Hepatocyte (in vitro differentiated cells): ENCODE data around the gene RIN2. TPM values are rescaled to one million over a fixed set of nuclear protein-coding genes. Genes with fewer than 3 reads are reported as not detected.

Experiments used
- DNase-seq: peaks from one replicate; pipeline ENCODE4 v3.0.0-alpha.2; 2016; ENCODE audit warnings: low spot score
- H2AFZ ChIP-seq: fragments of 200-600 bp; sonication (generic); 2 replicates; pipeline ENCODE4 v1.6.0; 2016; ENCODE audit warnings: antibody characterized with exemption, mild to moderate bottlenecking
- H3K27ac ChIP-seq: fragments of 200-600 bp; sonication (generic); 2 replicates; pipeline ENCODE4 v1.5.1; 2016; ENCODE audit warnings: mild to moderate bottlenecking
- H3K27me3 ChIP-seq: fragments of 200-600 bp; sonication (generic); 2 replicates; pipeline ENCODE4 v1.6.1; 2016
- H3K36me3 ChIP-seq: fragments of 200-600 bp; sonication (generic); replicated peaks from 2 replicates; pipeline ENCODE4 v1.5.1; 2016; ENCODE audit warnings: low read depth; ENCODE audit not compliant: insufficient read depth
- H3K4me1 ChIP-seq: fragments of 200-600 bp; sonication (generic); 2 replicates; pipeline ENCODE4 v1.5.1; 2016; ENCODE audit warnings: mild to moderate bottlenecking, moderate library complexity; ENCODE audit not compliant: insufficient read depth
- H3K4me2 ChIP-seq: fragments of 200-600 bp; sonication (generic); 2 replicates; pipeline ENCODE4 v1.6.0; 2016
- H3K4me3 ChIP-seq: fragments of 200-600 bp; sonication (generic); 2 replicates; pipeline ENCODE4 v1.5.1; 2016; ENCODE audit warnings: mild to moderate bottlenecking
- H3K79me2 ChIP-seq: fragments of 200-600 bp; sonication (generic); 2 replicates; pipeline ENCODE4 v1.6.0; 2017; ENCODE audit warnings: mild to moderate bottlenecking
- H3K9me2 ChIP-seq: fragments of 200-600 bp; sonication (generic); replicated peaks from 2 replicates; pipeline ENCODE4 v1.6.0; 2017; ENCODE audit warnings: mild to moderate bottlenecking; ENCODE audit not compliant: insufficient read depth
- H3K9me3 ChIP-seq: fragments of 200-600 bp; sonication (generic); 2 replicates; pipeline ENCODE4 v1.5.1; 2016; ENCODE audit warnings: low read depth, mild to moderate bottlenecking
- H4K20me1 ChIP-seq: fragments of 200-600 bp; sonication (generic); 2 replicates; pipeline ENCODE4 v1.6.0; 2016; ENCODE audit warnings: mild to moderate bottlenecking; ENCODE audit not compliant: insufficient read depth, poor library complexity, severe bottlenecking
- EZH2 ChIP-seq: fragments of 200-600 bp; sonication (generic); IDR thresholded peaks from 2 replicates; pipeline ENCODE4 v1.6.1; 2016; ENCODE audit warnings: antibody characterized with exemption, mild to moderate bottlenecking, borderline replicate concordance
- EZH2phosphoT487 ChIP-seq: fragments of 200-600 bp; sonication (generic); IDR thresholded peaks from one replicate; pipeline ENCODE4 v1.6.1; 2018; ENCODE audit warnings: antibody characterized with exemption, mild to moderate bottlenecking, low read depth, moderate library complexity; ENCODE audit not compliant: unreplicated experiment, severe bottlenecking
- WGBS: methylation state at CpG from one replicate; pipeline ENCODE4 v1.1.6; 2016; ENCODE audit warnings: low lambda C conversion rate; ENCODE audit errors: missing lambda C conversion rate; 5-methylcytosine and 5-hydroxymethylcytosine counted together
- polyA plus RNA-seq: library from polyadenylated mRNA; unstranded; fragments of >200 nt; fragmentation: Nextera tagmentation; extraction: Ambion mirVana; gene quantifications from 2 replicates; pipeline ENCODE4 v1.2.1, GENCODE V29; 2016
- total RNA-seq: library from RNA; depleted of rRNA; stranded (reverse); fragments of >200 nt; gene quantifications from 2 replicates; pipeline ENCODE4 v1.2.3, GENCODE V29; 2014
- TF ChIP-seq, protein P1 (sequence below): fragments of 200-600 bp; sonication (generic); IDR thresholded peaks from 2 replicates; pipeline ENCODE4 v1.5.1; 2016; ENCODE audit warnings: antibody characterized with exemption, mild to moderate bottlenecking; ENCODE audit not compliant: poor library complexity

RIN2 gene
- total and polyA plus RNA-seq, 2 experiments from 2014 or later, result 24.5 to 39.0 TPM

DNA sequence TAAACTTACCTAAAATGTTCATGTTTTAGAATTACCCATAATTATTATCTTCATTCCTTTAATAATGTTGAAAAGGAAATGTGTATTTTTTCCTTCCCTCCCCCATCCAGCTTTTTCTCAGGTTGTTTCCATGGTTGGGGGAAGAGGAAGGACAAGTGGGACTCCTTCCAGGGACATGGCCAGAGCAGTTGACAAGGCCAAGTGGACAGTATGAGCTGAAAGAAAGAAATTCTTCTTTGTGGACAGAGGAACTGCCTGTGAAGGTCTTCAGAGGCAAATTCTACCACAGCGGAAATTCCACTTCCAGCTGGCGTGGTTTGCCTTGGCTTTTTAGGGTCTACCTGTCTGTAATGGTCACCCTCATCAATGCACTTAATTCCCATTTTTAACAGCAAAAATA is 33.8 kb downstream of the RIN2 start:
- Histone ChIP-seq H3K9me3 (no peaks in the 10 kb centered on the region), H3K27ac (no peak overlapping the region), H3K4me1 (no peaks in the 10 kb centered on the region), H3K4me3 (no peak overlapping the region), H4K20me1 (no peaks in the 10 kb centered on the region), H3K79me2 (peaks cover 9% of the 10 kb centered on the region), H3K9me2 (no peaks in the 10 kb centered on the region), H3K4me2 (no peak overlapping the region), H3K36me3 (no peaks in the 10 kb centered on the region), H3K27me3 (no peaks in the 10 kb centered on the region), H2AFZ (no peak overlapping the region)
- no peak for TF ChIP-seq EZH2phosphoT487
- TF ChIP-seq, protein P1, sequence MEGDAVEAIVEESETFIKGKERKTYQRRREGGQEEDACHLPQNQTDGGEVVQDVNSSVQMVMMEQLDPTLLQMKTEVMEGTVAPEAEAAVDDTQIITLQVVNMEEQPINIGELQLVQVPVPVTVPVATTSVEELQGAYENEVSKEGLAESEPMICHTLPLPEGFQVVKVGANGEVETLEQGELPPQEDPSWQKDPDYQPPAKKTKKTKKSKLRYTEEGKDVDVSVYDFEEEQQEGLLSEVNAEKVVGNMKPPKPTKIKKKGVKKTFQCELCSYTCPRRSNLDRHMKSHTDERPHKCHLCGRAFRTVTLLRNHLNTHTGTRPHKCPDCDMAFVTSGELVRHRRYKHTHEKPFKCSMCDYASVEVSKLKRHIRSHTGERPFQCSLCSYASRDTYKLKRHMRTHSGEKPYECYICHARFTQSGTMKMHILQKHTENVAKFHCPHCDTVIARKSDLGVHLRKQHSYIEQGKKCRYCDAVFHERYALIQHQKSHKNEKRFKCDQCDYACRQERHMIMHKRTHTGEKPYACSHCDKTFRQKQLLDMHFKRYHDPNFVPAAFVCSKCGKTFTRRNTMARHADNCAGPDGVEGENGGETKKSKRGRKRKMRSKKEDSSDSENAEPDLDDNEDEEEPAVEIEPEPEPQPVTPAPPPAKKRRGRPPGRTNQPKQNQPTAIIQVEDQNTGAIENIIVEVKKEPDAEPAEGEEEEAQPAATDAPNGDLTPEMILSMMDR, result no peak
- 100% methylated on average over 2 of the region's 2 CpGs for WGBS
- DNase-seq, result no peak

DNA sequence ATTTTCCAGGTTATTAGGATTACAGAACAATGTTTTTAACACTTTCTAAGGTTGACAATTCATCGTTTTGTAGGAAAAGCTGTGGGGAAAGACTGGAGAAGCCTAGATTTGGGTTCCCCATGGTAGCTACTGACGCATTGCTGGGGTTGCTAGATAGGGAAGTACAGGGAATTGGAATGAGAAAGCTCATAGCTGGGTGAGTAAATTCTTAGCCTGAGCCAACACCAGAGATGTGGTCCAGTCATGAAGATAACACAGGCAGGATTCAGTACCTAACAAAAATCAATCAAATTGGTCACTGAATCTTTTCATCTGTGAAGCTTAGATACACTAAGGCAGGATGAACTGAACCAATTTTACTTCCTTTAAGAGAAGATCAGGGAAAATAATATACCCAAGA is 35.7 kb downstream of the RIN2 start:
- no peak for DNase-seq
- H3K79me2 ChIP-seq, result peaks cover 11% of the 10 kb centered on the region
- H4K20me1 ChIP-seq, result no peaks in the 10 kb centered on the region
- no peaks in the 10 kb centered on the region for H3K27me3 ChIP-seq
- TF ChIP-seq EZH2, result no peak
- no peak for TF ChIP-seq EZH2phosphoT487
- TF ChIP-seq, protein P1, result no peak
- no peak overlapping the region for H3K4me3 ChIP-seq
- 95% methylated on average over 2 of the region's 2 CpGs for WGBS
- no peaks in the 10 kb centered on the region for H3K4me1 ChIP-seq
- H3K27ac ChIP-seq, result no peak overlapping the region
- no peaks in the 10 kb centered on the region for H3K36me3 ChIP-seq
- no peaks in the 10 kb centered on the region for H3K9me2 ChIP-seq
- no peaks in the 10 kb centered on the region for H3K9me3 ChIP-seq
- H3K4me2 ChIP-seq, result no peak overlapping the region
- no peak overlapping the region for H2AFZ ChIP-seq

DNA sequence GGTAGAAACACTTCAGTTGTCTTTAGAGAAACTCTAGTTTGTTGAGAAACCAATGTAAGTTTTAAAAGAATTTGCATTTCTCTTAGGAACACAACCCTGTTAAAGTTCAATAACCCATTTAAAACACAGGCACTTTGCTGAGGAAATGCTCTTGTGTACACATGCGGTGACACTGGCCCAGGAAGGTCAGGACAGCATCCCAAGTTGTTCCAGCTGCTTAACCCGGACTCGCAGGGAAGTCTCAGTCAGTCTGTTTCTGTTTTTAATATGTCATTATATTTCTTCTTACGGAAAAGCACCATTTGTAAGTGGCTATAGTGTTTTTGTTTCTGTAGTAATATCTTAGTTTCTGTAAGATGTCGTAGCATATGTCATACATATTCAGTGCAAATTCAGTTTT is 36.9 kb downstream of the RIN2 start:
- Histone ChIP-seq H3K27ac (no peak overlapping the region), H3K79me2 (peaks cover 11% of the 10 kb centered on the region), H3K4me2 (no peak overlapping the region), H3K27me3 (no peaks in the 10 kb centered on the region), H3K4me1 (no peaks in the 10 kb centered on the region), H3K9me2 (no peaks in the 10 kb centered on the region), H2AFZ (no peak overlapping the region), H3K4me3 (no peak overlapping the region), H3K36me3 (no peaks in the 10 kb centered on the region), H3K9me3 (no peaks in the 10 kb centered on the region), H4K20me1 (no peaks in the 10 kb centered on the region)
- TF ChIP-seq EZH2phosphoT487 (no peak), EZH2 (no peak)
- TF ChIP-seq, protein P1, result no peak
- no peak for DNase-seq
- WGBS, result 65% methylated on average over 5 of the region's 5 CpGs

DNA sequence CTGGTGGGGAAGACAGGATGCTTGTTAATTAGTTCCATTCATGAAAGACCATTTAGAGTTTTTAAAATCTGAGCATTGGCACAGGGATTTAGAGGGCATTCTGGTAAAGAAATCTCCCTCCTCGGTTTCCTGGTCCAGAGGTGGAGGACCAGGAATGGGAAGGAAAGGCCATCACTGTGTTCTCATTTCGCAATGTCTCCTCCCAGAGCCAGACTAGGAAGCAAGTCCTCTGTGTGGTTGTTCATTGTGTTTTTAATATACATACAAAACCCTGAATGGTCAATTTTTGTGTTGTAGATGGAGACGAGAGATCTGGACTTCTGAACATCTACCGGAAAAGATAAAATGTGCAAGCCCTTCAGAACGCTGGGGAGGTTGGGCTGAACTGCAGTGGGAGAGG is 41.3 kb downstream of the RIN2 start:
- TF ChIP-seq, protein P1, result no peak
- TF ChIP-seq EZH2phosphoT487, result no peak
- no peak for TF ChIP-seq EZH2
- 93% methylated on average over 5 of the region's 5 CpGs for WGBS

More for the DNA sequence above, 41.3 kb downstream of the RIN2 start:
- Histone ChIP-seq H3K36me3 (no peaks in the 10 kb centered on the region), H3K9me2 (no peaks in the 10 kb centered on the region), H3K4me3 (no peak overlapping the region), H3K27ac (no peak overlapping the region), H2AFZ (no peak overlapping the region), H3K9me3 (no peaks in the 10 kb centered on the region), H3K27me3 (no peaks in the 10 kb centered on the region), H3K79me2 (peaks cover 2% of the 10 kb centered on the region), H3K4me1 (no peaks in the 10 kb centered on the region), H3K4me2 (no peak overlapping the region), H4K20me1 (no peaks in the 10 kb centered on the region)
- no peak for DNase-seq
